Measurements from ENCODE around the gene SGPL1.

The SGPL1 gene

DNA sequence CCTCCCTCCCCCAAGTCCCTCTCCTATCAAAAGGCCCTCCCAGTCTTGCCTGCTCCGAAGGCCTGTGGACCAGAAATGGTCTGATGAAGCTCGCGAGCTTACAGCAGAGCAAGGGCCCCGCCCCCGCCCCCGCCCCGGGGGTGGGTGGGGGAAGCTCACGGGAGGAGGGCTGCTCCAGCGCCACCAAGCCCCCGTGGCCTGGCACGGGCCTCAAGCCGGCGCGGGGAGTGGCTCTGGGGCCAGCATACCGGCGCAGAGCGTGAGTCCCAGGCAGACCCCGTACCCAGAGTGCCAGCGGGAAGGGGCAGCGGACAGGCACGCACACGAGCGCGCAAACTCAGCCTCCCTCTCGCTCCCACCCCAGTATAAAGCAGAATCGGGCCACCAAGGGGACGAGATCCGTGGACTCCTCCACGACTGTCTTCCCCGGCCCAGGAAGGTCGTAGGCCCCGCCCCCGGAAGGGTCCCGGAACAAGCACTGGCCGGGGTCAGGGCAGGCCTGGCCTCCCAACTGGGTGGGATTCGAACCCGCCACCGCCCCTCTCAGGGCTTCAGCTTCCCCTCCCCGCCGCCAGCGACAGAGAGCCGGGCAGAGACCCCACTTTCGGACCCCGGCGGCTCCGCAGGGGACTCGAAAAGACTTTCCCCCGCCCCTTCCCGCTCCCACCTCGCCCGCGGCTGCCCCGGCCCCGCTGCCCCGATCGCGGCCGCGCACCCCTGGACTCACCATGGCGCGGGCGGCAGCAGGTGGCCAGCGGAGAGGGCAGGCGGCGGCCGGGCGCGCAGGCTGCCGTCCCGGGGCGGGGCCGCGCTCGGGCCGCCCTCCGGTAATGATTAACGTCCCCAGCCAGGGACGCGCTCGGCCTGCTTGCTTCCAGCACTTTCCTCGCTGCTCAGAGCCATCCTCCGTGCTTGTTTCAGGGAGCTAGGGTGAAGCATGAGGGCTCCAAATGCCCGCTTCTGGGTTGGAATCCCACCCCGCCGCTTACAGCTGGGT is 72.4 kb downstream of the SGPL1 start, which contains the start of gene PCBD1:
Gene PCBD1, minus strand, starts transcription at position 762 of the 997 bp plus-strand sequence. Its CDS starts 32 bp downstream, at position 730.
- DNase-seq: peak; percentile 68

DNA sequence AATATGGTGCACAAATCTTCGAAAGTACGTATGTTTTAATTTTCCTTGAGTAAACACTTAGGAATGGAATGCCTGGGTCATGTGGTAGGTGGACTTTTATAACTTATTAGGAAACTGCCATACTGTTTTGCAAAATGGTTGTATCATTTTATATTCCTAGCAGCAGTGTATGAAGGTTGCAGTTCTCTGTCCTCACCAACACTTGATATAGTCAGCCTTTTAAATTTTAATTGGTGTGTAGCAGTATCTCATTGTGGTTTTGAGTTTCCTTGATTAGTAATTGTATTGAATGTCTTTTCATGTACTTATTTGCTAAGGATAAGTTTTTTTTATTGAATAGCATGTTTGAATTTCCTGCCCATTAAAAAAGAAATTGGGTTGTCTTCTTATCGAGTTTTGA is 73.5 kb downstream of the SGPL1 start:
- DNase-seq: no peak

DNA sequence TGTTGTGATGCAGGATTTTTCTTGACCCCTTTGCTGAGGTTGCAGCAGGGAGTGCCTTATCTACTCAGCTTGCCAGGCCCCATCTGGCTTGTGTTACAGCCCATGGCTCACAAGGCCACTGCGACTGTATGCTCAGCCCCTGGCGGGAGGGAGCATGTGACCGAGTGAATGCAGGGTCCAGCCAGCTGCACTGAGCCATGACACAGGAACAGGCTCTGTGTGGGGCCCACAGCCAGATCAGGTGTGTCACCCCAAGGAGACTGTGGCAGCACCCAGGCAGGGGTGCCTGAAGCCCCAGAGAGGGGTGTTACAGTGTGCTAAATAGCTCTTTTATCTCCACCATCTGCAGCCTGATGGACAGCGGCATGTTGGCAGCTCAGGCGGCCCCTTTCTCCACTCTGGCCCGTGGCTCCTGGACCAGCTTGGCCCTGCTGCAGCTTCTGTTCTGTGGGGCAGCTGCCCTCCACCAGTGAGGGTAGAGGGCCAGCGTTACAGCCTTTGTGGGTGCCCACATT is 75.2 kb downstream of the SGPL1 start:
- no peak for DNase-seq

DNA sequence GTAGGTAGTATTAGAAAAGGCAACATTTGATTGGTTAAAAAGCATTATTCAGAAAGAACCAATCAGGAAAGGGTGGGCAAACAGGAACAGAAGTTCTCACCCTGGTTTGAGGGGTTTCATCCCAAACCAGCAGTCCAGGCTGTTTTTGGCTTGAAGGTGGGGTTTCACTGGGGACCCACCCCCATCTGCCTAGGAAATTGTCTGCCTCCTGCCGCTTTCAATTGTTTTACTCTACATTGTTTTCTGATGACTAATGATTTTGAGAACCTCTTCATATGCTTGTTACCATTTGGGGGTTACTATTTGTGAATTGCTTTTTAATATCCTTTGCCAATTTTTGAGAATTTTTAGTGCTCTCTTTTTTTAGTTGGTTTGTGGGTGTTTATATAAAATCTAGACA is 75.9 kb downstream of the SGPL1 start:
- DNase-seq: no peak

GRCh38 chr10:70892631-70893030 is 76.9 kb downstream of the SGPL1 start:
- DNase-seq: no peak

GRCh38 chr10:70893227-70894006 is 77.7 kb downstream of the SGPL1 start:
- DNase-seq: no peak

- no peak for DNase-seq
Observed at GRCh38 chr10:70894416-70894815, 78.7 kb downstream of the SGPL1 start.

GRCh38 chr10:70896551-70896950 is 80.8 kb downstream of the SGPL1 start:
- no peak for DNase-seq

GRCh38 chr10:70898687-70899086 is 82.9 kb downstream of the SGPL1 start:
- no peak for DNase-seq

DNA sequence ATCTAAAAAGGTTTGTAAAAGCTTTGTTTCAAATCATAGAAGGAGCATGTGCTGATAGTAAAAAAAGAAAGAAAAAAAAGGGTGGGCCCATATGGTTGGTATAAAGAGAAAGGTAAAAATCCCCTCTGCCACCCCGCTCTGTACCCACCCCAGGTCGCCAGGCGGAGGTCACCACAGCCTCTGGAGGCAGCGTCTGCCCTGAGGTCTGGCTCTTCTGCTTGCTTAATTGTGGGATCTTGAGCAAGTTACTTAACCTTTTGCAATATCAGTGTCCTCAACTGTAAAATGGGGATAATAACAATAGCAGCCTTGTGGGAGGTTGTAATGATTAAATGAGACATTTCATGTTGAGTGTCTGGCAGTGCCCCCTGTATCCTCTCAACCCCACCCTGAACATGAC is 83.3 kb downstream of the SGPL1 start:
- no peak for DNase-seq

GRCh38 chr10:70901276-70901878 is 85.6 kb downstream of the SGPL1 start:
- DNase-seq: no peak

DNA sequence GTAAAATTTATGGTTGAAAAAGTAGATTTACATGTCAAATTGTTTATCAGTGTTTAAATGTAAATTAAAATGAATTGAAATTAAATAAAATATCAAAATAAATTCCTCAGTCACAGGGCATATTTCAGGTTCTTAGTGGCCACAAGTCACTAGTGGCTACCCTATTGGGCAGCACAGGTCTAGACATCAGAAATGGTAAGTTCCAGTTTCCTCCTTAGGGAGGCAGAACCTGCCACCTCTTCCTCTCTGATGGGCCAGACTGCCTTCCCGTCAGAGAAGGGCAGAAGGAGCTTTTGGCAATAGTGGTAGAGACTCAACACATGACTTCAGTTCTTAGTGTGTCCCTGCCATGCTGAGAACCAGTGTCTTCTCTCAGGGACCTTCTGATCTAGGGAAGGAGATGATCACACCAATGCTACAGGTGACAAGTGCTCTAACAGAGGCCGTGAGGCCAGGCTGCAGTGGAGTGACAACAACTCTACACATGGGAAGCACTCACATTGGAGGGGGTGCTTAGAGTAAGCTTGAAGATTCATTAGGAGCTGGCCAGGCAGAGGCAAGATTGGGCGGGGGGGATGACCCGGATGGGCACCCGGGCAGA is 87.0 kb downstream of the SGPL1 start:
- no peak for DNase-seq

- peak; percentile 15 for DNase-seq
Observed at GRCh38 chr10:70903262-70903921, 87.6 kb downstream of the SGPL1 start.

GRCh38 chr10:70905071-70906021 is 89.6 kb downstream of the SGPL1 start:
- DNase-seq: no peak

DNA sequence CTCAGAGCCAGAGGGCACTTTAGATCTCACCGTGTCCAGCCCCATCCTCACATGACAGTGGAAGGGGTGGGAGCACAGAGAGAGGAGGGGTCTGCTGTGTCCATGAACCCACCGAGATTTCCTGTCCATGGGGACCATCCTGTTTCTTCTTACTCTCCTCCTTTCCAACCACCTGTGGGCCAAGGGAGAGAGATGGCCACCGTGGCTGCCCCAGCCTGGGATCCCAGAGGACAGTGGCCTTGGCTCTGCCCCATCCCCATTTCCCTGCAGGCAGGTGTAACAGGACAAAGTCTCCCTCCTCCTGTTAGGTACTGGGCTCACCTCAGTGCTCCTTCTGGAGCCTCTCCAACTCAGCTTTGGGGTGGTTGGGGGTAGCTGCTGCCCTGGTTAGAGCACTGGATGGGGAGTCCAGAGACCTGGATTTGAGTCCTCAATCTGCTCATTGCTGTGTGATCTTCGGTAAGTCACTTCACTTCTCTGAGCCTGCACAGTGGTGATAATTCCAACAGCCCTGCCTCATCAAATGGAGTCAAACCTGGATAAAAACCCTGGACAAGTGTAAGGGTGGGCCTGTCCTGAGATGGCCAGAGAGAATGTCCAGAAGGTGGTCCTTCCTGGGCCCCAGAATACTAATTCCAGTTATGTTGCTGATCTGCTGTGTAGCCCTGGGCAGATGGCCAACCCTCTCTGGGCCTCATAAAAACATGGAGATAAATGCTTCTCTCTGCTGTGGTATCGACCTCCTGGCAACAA is 90.5 kb downstream of the SGPL1 start:
- no peak for DNase-seq

DNA sequence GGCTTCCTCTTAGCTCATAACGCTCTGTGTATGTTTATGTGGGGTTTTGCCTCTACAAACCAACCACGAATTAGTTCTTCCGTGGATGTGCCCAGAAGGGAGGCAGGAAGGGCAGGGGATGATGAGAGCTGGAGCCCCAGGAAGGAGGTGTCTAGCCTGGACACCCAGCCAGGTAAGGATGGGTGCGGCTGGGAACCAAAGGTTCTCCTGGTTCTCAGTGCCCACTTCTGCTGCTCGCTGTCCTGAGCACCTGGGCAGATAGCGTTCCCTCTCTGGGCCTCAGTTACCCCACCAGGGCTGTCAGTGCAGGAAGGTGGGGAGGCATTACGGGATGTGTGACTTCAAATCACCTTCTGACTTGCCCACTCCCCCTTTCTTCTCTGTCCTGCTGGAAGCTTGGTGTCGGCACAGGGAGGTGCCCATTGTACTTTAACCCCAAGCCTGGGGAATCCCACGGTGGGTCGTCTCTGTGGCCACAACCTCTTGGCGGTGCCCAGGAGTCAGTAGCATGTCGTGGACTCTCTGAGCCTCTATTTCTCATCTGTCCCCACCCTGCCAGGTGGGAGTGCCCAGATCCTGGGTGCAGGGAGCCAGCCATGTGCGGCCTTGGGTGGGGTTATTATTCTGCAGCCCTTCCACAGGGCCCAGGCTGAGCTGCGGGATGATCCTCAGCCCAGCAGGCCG is 91.3 kb downstream of the SGPL1 start:
- DNase-seq: no peak

GRCh38 chr10:70907637-70908405 is 92.1 kb downstream of the SGPL1 start:
- DNase-seq: no peak

All from stimulated activated CD4-positive, alpha-beta T cell treated with anti-CD3 and anti-CD28 coated beads, Interleukin-12 subunit alpha, Interleukin-12 subunit beta, amount 100 ng/mL, for 4 hours (primary cell).